HG03095 (cell line): ENCODE results near the gene OPRL1.
"Not testable (repeated sequence)": the region's sequence is repeated elsewhere in the genome, so short reads cannot be mapped to it uniquely, and the experiment has no call there.

Experiments used
- ATAC-seq: cut with Tn5 transposase; IDR thresholded peaks from one replicate; pipeline ENCODE4 v1.9.1; 2021; ENCODE audit warnings: moderate library complexity; ENCODE audit not compliant: unreplicated experiment

OPRL1 gene

DNA sequence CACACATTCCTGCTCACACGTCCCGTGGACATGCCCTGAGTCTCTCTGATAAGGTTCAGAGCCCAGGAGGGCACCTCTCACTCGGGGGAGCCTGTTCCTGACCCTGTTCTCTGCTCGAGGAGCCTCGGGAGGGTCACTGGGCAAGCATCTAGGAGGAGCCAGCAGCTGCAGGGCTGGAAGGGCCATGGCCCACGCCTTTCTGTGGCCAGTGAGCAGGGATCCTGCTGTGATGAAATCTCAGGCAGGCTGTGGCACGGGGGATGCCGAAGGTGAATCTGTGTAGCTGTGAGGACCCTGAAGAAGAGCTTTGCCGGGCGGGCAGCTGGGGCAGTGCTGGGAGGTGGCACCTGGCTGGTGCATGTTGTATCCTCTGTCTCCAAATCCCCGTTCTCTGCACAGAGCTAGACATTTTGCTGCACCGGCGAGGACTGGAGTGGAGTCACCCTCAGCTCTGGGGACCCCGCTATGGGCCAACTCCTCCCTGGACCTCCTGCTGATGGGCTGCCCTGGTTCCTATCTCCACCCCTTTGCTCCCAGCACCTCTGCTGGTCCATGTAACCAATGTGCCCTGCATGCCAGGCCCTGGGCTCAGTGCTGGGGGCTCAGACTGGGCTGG lies 34.6 kb downstream of the OPRL1 start:
- no peak for ATAC-seq

DNA sequence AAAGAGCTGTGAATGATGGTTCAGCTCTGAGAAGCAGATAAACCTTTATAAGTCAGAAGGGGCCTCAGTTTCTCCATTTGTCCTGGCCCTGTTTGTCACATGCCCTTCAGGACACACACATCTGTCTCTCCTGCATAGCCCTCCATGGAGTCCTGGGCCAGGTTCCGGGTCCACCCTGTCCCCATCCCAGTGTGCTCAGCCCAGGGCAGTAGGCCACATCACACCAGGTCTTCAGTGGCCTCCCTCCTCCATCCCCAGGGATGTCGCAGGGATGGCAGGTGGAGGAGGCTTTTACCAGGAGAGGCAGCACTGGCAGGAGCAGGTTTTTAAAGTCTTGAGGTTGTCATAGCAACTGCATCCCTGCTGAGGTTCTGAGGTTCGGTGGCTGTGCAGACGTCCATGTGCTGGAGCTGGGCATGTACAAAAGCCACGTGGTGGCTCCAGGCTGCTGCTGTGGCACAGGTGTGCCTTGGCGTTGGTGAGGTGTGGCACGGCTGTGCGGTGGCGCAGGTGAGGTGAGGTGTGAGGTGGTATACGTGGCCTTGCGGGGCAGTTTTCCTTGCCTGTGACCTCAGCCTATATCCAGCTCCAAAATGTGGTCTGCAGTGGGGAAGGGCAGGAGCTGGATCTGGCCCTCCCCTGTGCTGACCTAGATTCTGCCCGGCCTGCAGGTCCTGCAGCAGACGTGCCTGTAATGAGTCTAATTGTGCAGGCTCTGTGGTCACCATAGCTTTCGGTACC lies 35.5 kb downstream of the OPRL1 start:
- no peak for ATAC-seq

DNA sequence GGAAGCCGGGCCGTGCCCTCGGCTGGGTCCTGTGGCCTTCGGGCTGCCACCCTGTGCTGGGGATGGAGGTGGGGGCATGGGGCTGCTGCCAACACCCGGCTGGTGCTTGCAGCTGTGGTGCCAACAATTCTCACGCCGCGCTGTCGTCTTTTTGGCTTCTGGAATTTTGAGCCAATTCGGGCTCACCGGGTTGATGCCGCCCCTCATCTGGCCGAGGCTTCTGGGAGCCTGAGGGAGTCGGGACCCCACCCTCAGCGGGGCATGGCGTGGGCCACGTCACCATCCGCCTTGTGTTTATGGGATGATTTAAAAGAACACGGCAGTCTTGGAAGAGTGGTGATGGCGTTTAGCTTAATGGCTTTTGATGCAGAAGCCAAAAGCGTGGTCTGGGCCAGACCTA lies 36.1 kb downstream of the OPRL1 start:
- no peak for ATAC-seq

DNA sequence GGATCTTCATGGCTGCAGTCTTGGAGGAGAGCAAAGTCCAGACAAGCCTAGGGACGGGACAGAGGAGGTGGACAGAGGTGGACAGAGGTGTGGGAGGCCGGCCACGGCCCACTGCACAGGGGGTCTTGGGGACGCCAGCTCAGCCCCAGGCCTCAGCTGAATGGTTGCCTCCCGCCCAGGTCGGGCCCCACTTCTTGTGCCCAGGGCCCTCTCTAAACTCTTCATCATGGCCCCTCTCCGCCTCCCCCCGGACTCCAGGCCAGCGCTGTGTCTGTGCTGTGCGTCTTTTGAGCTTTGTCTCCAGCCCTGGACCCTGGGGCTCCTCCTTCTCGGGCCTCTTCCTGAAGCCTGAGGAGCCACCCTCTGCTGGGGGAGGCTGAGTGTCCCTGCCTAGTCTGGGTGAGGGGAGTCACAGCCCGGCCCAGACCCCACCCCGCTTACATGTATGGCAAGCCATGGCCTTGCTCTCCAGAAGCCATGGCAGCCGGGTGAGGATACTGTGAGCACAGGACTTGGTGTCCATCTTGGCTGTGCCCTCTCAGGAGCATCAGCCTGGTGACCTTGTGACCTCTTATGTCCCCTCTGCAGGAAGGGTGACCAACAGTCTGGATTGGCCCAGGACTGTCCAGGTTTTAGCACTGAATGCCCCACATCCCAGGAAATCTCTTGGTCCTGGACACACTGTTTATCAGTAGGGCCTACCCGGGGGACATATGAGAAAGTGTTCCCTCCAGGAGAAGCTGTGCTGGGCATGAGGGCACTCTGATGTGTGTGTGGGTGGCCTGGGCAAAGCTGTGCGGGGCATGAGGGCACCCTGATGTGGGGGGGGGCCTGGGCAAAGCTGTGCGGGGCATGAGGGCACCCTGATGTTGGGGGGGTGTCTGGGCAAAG lies 36.9 kb downstream of the OPRL1 start:
- ATAC-seq = no peak

DNA sequence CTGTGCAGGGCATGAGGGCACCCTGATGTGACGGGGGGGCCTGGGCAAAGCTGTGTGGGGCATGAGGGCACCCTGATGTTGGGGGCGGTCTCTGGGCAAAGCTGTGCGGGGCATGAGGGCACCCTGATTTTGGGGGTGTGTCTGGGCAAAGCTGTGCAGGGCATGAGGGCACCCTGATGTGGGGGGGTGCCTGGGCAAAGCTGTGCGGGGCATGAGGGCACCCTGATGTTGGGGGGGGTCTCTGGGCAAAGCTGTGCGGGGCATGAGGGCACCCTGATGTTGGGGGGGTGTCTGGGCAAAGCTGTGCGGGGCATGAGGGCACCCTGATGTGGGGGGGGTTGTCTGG lies 37.5 kb downstream of the OPRL1 start:
- ATAC-seq = not testable (repeated sequence)

DNA sequence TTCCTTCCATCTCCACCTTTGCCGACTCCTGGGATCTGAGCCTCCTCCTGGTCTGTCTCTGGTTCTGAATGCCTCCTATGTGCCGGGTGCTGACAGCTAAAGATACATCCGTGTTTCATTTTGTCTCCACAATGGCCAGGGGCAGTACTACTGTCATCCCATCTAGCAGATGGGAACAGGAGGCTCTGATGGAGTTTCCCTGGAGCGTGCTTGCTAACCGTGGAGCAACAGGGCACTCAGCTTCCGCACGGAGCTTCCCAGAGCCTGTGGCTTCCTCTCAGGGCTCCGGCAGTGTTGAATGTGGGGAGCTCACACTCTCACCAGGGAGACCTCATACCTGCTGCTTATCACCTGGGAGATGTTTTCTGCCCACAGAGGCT lies 39.4 kb downstream of the OPRL1 start:
- ATAC-seq = no peak

DNA sequence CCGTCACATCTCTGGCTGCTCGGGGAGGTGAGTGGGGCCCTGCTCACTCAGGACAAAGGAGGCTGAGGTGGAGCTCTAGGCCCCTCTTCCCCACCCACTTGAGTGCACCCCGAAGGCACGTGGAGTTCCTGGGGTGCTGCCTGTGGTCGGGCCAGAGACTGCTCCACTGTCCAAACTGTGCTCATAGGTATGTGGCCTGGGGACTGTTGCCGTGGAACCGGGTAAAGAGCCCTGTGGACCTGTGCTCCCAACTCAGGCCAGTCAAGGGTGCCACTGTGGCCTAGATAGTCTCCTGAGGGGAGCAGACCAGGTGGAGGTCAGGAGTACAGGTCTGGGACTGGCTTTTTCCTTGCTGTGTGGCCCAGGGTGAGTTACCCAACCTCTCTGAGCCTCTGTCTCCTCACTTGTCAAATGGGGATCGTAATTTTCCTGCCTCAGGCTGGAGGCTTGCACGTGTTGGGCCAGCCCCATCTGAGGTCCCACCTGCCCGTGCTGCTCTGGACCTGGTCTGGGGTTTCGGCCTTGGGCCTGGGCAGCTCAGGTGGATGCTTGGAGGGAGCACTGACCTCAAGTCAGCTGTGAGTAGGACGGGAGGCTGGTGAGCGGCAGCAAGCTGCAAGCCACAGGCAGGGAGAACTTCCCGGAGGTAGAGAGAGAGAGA lies 39.9 kb downstream of the OPRL1 start:
- no peak for ATAC-seq

DNA sequence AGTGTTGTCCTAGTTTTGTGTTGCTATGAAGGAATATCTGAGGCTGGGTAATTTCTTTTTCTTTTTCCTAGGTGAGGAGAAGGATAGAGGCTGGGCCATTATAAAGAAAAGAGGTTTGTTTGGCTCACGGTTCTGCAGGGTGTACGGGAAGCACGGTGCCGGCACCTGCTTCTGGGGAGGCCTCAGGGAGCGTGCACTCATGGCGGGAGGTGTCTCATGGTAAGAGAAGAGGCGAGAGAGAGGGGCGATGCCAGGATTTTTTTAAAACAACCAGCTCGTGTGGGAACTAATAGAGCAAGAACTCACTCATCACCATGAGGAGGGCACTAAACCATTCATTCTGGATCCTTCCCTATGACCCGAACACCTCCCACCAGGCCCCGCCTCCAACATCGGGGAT lies 41.7 kb downstream of the OPRL1 start:
- ATAC-seq = no peak

DNA sequence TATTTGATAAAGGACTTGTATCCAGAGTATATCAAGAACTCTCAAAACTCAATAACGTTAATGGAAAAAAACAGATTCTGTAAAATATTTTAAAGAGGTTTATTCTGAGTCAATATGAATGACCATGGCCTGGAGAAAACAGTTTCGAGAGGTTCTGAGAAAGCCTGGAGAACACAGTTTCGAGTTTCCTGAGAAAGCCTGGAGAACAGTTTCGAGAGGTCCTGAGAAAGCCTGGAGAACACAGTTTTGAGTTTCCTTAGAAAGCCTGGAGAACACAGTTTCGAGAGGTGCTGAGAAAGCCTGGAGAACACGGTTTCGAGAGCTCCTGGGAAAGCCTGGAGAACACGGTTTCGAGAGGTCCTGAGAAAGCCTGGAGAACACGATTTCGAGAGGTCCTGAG lies 43.0 kb downstream of the OPRL1 start:
- ATAC-seq = not testable (repeated sequence)

DNA sequence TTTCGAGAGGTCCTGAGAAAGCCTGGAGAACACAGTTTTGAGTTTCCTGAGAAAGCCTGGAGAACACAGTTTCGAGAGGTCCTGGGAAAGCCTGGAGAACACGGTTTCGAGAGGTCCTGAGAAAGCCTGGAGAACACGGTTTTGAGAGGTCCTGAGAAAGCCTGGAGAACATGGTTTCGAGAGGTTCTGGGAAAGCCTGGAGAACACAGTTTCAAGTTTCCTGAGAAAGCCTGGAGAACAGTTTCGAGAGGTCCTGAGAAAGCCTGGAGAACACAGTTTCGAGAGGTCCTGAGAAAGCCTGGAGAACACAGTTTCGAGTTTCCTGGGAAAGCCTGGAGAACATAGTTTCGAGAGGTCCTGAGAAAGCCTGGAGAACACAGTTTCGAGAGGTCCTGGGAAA lies 43.6 kb downstream of the OPRL1 start:
- ATAC-seq = not testable (repeated sequence)

DNA sequence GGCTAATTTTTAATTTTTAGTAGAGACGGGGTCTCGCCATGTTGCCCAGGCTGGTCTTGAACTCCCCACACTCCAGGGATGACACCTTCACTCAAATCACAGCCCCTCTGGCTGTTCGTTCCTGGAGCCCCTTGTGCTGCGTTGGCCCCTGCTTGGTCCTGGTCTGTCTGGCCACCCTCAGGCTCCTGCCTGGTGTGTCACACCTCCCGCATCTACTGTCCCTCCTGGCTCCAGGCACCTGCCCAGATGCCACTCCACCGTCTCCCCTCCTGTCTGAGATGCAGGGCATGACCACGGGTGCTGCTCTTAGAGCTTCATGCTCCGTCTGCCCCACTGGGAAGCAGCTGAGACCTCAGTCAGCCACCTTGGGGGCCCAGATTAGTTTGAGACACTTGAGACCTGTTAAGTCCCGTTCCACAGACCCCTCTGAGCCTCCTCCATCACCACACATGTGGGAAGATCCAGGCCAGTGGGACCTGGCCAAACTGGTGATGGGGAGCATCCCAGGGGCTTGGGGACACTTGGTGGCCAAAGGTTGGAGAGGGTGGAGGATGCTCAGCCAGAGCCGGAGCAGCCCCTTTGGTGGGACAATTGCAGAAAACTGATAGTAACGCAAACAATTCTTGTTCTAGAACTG lies 49.4 kb downstream of the OPRL1 start:
- ATAC-seq = no peak

DNA sequence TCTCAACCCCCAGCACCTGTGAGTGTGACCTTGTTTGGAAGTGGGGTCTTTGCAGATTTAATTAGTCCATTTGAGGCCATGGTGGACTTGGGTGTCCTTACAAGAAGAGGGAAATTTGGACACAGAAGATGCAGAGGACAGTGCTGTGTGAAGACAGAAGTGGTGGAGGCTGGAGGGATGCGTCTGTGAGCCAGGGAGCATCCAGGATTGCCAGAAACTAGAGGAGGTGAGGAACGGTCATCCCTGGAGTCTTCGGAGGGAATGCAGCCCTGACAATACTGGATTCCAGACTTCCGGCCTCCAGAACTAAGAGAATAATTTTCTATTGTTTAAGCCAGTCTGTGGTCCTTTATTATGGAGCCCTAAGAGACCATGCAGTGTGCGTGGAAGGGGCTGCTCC lies 50.4 kb downstream of the OPRL1 start:
- ATAC-seq = no peak

DNA sequence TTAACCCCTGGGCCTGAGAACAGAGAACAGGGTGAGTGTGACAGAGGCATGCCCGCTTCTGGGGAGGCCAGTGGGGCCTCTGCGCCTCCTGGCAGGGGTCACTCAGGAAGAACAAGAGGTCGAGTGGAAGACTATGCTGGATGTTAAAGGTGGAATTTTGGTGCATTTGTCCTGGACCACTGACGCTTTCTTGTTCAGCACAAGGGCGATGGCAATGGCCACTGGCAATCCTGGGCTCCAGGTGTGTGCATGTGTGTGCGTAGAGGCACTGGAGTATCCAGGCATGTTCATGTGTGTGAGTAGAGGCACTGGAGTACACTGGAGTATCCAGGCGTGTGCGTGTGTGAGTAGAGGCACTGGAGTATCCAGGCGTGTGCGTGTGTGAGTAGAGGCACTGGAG lies 51.0 kb downstream of the OPRL1 start:
- ATAC-seq = no peak

DNA sequence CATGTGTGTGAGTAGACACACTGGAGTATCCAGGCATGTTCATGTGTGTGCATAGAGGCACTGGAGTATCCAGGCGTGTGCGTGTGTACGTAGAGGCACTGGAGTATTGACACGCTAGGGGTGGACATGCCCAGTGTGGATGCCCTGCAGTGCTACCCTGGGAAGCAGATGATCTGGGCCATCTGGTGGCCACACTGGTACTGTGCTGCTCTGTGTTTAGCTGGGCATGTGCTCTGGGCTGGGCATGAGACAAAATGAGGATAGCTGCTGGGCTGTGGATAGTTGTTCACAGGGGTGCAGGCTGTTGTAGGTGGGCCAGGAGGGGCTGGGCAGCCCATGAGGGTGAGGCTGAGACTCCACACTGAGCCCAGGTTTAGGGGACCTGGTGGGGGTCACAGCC lies 51.5 kb downstream of the OPRL1 start:
- ATAC-seq = no peak

DNA sequence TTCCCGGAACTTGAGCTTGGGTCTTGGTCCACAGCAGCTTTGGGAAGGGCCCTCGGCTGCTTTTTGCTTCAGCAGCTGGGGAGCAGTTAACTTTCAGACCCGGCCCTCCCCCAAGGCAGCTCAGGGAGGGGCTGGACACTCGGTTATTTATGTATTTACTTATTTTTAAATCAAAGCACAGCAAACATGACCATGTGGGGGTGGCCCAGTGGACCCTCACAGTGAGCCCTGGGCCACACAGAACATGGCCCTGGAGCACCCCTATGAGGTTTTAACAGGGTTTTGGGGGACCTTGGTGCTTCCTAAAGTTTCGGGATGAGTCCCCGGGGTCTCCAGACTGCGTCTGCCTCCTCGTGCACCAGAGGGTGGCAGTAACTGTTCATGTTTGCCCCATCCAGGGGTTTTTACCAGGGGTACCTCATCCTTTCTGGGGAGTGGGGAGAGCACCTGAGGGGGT lies 54.1 kb downstream of the OPRL1 start:
- no peak for ATAC-seq

DNA sequence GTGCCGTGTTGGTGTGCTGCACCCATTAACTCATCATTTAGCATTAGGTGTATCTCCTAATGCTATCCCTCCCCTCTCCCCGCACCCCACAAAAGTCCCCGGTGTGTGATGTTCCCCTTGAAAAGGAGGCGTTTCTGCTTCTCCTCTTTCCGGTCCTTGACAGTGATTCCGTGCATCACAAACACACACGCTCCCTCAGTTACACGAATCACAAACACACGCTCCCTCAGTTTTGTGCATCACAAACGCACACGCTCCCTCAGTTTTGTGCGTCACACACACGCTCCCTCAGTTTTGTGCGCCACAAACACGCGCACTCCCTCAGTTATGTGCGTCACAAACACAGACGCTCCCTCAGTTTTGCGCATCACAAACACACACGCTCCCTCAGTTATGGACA lies 54.9 kb downstream of the OPRL1 start:
- not testable (repeated sequence) for ATAC-seq

DNA sequence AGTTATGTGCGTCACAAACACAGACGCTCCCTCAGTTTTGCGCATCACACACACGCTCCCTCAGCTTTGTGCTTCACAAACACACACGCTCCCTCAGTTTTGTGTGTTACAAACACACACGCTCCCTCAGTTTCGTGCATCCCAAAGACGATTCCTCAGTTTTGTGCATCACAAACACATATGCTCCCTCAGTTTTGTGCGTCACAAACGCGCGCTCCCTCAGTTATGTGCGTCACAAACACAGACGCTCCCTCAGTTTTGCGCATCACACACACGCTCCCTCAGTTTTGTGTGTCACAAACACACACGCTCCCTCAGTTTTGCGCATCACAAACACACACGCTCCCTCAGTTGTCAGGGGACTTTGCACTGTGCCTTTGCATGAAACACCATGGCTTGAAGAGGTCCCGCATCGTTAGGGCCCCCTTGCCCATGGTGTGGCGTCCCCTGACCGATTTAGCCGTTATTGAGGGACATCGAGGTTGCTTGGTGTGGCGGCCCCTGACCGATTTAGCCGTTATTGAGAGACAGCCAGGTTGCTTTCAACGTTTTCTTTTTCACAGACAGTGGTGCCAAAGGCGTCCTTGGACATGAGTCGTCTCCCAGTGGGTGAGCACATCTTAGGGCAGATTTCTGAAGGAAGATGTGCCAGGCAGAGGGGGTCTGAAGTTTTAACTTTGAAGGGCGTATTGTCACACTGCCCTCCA lies 56.3 kb downstream of the OPRL1 start:
- no peak for ATAC-seq

DNA sequence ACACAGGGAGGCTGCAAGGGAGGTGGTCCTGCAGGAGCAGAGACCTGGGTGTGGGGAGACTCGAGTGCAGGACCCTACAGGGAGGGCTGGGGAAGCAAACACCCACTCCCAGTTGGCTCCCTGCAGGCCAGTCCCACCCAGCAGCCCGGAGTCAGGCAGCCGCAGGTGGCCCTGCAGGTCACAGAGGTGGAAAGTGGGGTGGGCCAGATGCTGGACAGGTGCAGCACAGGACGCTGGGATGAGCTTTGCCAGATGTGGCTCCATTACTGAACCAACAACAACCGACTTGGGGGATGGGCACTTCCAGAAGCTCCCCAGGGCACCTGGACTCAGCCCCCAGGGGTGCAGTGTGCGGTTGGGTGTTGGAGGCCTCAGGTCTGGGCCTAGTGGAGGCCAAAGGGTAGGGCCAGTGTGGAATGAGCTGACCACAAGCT lies 57.7 kb downstream of the OPRL1 start:
- no peak for ATAC-seq

DNA sequence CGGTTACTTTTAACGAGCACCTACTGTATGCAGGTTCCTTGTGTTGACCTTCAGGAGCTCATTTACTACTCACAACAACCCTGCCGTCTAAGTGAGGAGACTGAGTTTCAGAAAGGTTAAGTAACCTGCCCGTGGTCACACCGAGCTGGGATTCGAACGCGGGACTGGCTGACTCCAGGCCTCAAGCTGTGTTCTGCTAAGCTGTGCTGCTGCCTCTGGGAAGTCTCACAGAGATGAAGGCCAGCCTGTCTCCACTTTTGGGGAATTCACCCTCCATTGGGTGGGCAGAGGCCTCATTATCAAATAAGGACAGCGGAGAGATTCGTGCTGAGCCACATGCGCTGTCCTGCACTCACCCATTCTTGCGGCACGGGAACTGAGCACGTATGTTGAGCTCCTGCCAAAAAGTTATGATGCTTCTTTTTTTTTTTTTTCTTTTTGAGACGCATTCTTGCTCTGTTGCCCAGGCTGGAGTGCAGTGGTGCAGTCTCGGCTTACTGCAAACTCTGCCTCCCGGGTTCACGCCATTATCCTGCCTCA lies 58.5 kb downstream of the OPRL1 start:
- no peak for ATAC-seq
